ENCODE measurements around the gene WDR6. TPM values are rescaled to one million over a fixed set of nuclear protein-coding genes. Genes with fewer than 3 reads are reported as not detected.
"Not testable (repeated sequence)": the region's sequence is repeated elsewhere in the genome, so short reads cannot be mapped to it uniquely, and the experiment has no call there.

Gene WDR6
- total RNA-seq, 1 donor from 2014 or later: 168 TPM

- no peaks in the 10 kb centered on the region for H3K9me3 Mint-ChIP-seq (ENCODE audit: low read depth)
- DNase-seq (ENCODE audit: low spot score): no peak
- H3K4me3 Mint-ChIP-seq (ENCODE audit: unreplicated experiment): no peak overlapping the region
- peaks cover 7% of the 10 kb centered on the region for H3K36me3 Mint-ChIP-seq (ENCODE audit: low read depth)
- no peak overlapping the region for H3K27ac Mint-ChIP-seq (ENCODE audit: unreplicated experiment)
- H3K4me1 Mint-ChIP-seq (ENCODE audit: low read depth): peaks cover 28% of the 10 kb centered on the region
- no peaks in the 10 kb centered on the region for H3K27me3 Mint-ChIP-seq (ENCODE audit: low read depth)
- no peak for TF ChIP-seq CTCF (IDR thresholded peaks at IDR 0.05)
Measured at GRCh38 chr3:49005303-49005680, 1.9 kb upstream of the WDR6 start.

- H3K4me1 Mint-ChIP-seq (ENCODE audit: low read depth): peaks cover 30% of the 10 kb centered on the region
- peak overlapping the region; percentile 98 for H3K27ac Mint-ChIP-seq (ENCODE audit: unreplicated experiment)
- no peaks in the 10 kb centered on the region for H3K27me3 Mint-ChIP-seq (ENCODE audit: low read depth)
- no peaks in the 10 kb centered on the region for H3K9me3 Mint-ChIP-seq (ENCODE audit: low read depth)
- DNase-seq (ENCODE audit: low spot score): no peak
- peaks cover 7% of the 10 kb centered on the region for H3K36me3 Mint-ChIP-seq (ENCODE audit: low read depth)
- H3K4me3 Mint-ChIP-seq (ENCODE audit: unreplicated experiment): peak overlapping the region; percentile 99
- no peak for TF ChIP-seq CTCF (IDR thresholded peaks at IDR 0.05)
Measured at GRCh38 chr3:49005998-49006397, 1.2 kb upstream of the WDR6 start.

GRCh38 chr3:49006408-49007067 is 653 bp upstream of the WDR6 start:
- H3K4me3 Mint-ChIP-seq (ENCODE audit: unreplicated experiment): peak overlapping the region; percentile 99
- no peak for DNase-seq (ENCODE audit: low spot score)
- TF ChIP-seq CTCF (IDR thresholded peaks at IDR 0.05): no peak
- peaks cover 30% of the 10 kb centered on the region for H3K4me1 Mint-ChIP-seq (ENCODE audit: low read depth)
- no peaks in the 10 kb centered on the region for H3K9me3 Mint-ChIP-seq (ENCODE audit: low read depth)
- peaks cover 8% of the 10 kb centered on the region for H3K36me3 Mint-ChIP-seq (ENCODE audit: low read depth)
- no peaks in the 10 kb centered on the region for H3K27me3 Mint-ChIP-seq (ENCODE audit: low read depth)
- H3K27ac Mint-ChIP-seq (ENCODE audit: unreplicated experiment): peak overlapping the region; percentile 98

- peaks cover 11% of the 10 kb centered on the region for H3K36me3 Mint-ChIP-seq (ENCODE audit: low read depth)
- peak overlapping the region; percentile 99 for H3K4me3 Mint-ChIP-seq (ENCODE audit: unreplicated experiment)
- no peaks in the 10 kb centered on the region for H3K27me3 Mint-ChIP-seq (ENCODE audit: low read depth)
- H3K4me1 Mint-ChIP-seq (ENCODE audit: low read depth): peaks cover 35% of the 10 kb centered on the region
- DNase-seq (ENCODE audit: low spot score): no peak
- no peaks in the 10 kb centered on the region for H3K9me3 Mint-ChIP-seq (ENCODE audit: low read depth)
- peak; percentile 44 for TF ChIP-seq CTCF (IDR thresholded peaks at IDR 0.05)
- peak overlapping the region; percentile 98 for H3K27ac Mint-ChIP-seq (ENCODE audit: unreplicated experiment)
Measured at GRCh38 chr3:49007771-49008528, 759 bp downstream of the WDR6 start.

GRCh38 chr3:49008627-49009026 is 1.4 kb downstream of the WDR6 start:
- peaks cover 11% of the 10 kb centered on the region for H3K36me3 Mint-ChIP-seq (ENCODE audit: low read depth)
- DNase-seq (ENCODE audit: low spot score); H3K9me3 Mint-ChIP-seq (ENCODE audit: low read depth); H3K27me3 Mint-ChIP-seq (ENCODE audit: low read depth): not testable (repeated sequence)
- peak overlapping the region; percentile 99 for H3K4me3 Mint-ChIP-seq (ENCODE audit: unreplicated experiment)
- H3K27ac Mint-ChIP-seq (ENCODE audit: unreplicated experiment): peak overlapping the region; percentile 98
- H3K4me1 Mint-ChIP-seq (ENCODE audit: low read depth): peaks cover 35% of the 10 kb centered on the region

Measured in chondrocyte (in vitro differentiated cells).